ENCODE measurements around the gene MGAT5.

DNA sequence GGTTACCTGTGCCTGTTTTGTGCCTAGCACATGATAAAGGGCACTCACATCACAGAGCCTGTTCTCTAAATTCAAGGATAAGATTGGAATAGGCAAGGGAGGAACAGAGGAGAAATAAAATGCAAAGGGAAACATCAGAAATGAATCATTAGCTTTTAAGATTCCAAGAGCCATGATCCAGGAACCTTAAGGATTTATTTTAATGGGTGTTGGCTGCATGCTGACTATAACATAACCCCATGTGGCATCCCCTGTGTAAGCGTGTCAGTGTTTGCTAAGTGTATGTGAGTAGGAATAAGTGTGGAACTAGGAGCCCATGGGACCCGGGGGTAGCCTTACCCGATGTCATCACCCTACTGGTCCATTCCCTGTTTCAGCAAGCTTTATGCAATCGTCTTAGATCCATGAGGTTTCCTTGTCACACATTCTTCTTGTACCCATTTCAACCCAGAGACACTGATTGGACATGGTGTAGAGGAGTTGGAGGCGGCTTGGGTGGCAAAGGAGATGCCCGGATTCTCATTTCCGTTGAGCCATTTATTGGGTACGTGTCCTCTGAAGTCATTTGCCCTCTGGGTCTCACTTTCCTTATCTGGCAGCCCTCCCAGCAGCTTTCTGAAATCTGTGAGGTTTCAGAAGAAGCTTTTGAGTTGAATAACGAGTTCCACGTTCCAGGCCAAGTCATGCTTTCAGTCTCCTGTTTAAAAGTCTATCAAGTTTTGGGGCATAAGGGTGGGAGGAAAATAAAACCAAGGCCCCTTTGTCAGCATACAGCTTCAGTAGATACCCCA is 117.0 kb downstream of the MGAT5 start:
- TF ChIP-seq POLR2A (IDR thresholded peaks at IDR 0.05; ENCODE audit: extremely low read depth, insufficient read length) (no peak), CTCF (IDR thresholded peaks at IDR 0.05; ENCODE audit: low read depth, low read length) (no peak), MAX (IDR thresholded peaks at IDR 0.05; ENCODE audit: low read depth, low read length) (no peak), MYC (IDR thresholded peaks at IDR 0.05; ENCODE audit: low read depth, low read length) (no peak)

All from NB4 (cell line).